Measurements from ENCODE around the gene GCC2.

GRCh38 chr2:108423067-108423466 lies 25.9 kb upstream of the GCC2 start:
- no peak for TF ChIP-seq CTCF (IDR thresholded peaks at IDR 0.05; ENCODE audit: insufficient read depth, low read length)
- no peak for TF ChIP-seq POLR2AphosphoS5 (IDR thresholded peaks at IDR 0.05; ENCODE audit: low read depth)
- no peak for TF ChIP-seq GABPA (IDR thresholded peaks at IDR 0.05; ENCODE audit: low read depth)
